CD4-positive, alpha-beta T cell treated with Interleukin-6 at 100 ng/mL for 8 hours (primary cell): ENCODE data around the gene GRB2.
"Not testable (repeated sequence)": the region's sequence is repeated elsewhere in the genome, so short reads cannot be mapped to it uniquely, and the experiment has no call there.

Experiments used
- DNase-seq: peaks from one replicate; pipeline ENCODE4 v3.0.0-alpha.2; 2020; ENCODE audit warnings: mixed read lengths, low spot score

GRB2 gene

DNA sequence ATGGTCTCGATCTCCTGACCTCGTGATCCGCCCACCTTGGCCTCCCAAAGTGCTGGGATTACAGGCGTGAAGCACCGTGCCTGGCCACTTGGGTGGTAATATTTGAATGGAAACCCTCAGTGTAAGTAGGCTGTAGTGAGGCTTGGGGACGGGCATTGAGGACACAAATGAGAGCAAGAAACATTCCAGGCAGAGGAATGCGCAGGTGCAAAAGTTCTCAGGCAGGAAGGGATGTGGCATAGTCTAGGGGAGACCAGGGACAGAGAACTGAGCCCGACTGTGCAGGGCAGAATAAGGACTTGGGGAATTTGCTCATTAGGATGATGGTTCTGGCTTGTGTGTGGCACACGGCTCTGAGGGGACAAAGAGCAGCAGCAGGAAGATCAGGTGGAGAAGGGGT, 54.8 kb downstream of the GRB2 start:
- no peak for DNase-seq

GRCh38 chr17:75350029-75350428, 55.4 kb downstream of the GRB2 start:
- no peak for DNase-seq

DNA sequence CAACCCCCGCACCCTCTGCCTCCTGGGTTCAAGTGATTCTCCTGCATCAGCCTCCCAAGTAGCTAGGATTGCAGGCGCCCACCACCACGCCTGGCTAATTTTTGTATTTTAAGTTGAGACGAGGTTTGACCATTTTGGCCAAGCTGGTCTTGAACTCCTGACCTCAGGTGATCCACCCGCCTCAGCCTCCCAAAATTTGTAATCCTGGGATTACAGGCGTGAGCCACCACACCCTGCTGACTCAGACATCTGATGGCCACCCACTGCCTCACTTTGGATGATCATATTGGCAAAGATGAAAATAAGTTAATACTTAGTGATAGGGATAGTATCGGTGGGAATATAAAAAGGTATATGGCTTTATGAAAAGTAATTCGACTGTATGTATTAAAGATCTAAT, 55.9 kb downstream of the GRB2 start:
- no peak for DNase-seq

DNA sequence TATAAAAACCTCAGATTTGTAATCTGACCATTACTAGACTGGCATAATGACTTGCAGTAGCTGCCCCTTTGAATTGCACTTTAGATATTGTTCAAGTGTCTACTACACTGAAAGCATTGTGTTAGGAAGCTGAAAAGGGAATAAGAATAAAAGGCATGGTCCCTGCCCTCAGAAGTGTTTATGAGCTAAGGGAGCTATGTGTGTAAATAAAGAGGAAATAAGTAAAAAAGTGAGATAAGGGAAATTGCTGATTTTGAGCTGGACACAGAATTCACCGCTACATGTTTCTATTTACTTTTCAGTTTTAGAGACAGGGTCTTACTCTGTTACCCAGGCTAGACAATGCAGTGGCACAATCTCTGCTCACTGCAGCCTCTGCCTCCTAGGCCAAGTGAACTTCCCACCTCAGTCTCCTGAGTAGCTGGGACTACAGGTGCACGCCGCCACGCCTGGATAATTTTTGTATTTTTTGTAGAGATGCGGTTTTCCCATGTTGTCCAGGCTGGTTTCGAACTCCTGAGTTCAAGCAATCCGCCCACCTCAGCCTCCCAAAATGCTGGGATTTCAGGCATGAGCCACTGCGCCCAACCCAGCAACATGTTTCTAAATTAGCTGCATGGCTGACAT, 57.0 kb downstream of the GRB2 start:
- no peak for DNase-seq

GRCh38 chr17:75346906-75347305, 58.6 kb downstream of the GRB2 start:
- DNase-seq, result no peak

- DNase-seq, result not testable (repeated sequence)
Measured at GRCh38 chr17:75346368-75346767, 59.1 kb downstream of the GRB2 start.

DNA sequence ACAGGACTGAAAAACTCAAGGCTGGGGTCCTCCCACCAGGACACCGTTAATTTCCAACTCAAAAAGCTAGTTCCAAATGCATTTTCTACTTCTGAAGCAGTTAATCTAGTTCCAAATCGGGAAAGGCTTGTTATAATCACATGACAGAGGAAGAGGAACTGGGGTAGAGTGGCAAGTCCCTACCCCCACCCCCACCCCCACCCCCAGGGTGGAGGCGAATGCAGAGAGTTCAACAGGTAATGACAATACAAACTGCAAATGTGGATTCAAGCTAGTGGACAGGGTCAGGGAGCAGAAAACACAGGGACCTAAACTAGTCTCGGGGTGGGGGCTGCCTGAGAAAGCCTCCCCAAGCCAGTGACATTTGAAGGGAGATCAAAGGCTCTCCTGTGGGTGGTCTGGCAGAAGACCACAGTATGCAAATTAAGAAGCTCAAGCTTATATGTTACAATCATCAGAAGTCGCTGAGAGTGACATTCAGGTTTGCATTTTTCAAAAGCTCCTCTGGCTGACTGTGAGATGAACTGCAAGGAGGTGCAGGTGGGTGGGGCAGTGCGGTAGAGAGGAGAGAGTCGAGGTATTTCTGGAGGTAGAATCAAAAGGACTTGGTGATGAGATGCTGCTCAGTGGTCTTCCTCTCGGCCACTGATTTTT, 59.8 kb downstream of the GRB2 start:
- peak; percentile 49 for DNase-seq

- DNase-seq, result peak; percentile 33
Measured at GRCh38 chr17:75344666-75345065, 60.8 kb downstream of the GRB2 start.

DNA sequence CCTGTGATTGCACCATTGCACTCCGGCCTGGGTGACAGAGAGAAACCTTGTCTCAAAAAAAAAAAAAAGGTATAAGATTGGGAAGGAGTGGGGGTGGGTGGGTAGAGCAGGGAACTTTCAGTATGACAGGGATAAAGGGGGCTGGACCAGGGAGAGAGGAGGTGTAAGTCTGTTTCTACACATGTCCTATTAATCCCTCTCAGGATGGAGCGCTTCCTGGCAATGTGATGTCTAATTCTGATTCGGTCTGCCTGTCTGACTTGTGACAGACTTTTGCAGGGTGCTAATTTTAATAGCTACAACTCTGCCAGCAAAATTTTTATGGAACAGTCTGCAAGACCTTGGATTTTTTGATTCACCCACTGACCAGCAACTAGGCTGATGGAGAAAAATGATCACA, 62.5 kb downstream of the GRB2 start:
- DNase-seq, result no peak

DNA sequence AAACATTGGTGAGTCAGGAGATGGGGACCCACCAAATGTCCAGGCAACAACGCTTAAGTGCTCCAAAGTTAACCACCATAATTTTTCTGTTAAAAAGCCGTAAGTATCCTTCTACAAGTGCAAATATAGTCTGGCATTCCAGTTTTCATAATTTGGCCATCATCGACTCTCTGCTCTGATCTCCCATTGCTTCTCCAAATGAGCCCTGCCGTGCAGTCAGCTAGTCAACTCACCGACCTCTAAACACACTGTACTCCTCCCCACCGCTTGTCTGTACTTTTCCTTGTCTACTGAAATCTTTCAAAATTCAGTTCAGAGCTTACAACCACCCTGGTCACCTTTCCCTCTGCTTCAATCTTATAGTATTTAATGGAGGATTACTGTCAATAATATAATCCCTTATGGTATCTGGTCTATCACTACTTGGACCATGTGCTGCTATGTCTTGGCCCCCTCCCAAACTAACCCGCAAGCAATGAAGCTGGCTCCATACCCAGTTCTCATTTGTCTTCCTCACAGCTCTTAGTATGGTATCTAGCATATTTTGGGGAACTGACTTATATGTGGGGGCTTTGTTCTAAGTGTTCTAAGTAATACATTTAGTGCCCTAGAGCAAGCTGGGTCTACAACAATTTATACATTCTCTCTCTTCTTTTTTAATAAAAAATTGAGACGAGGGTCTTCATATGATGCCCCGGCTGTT, 63.5 kb downstream of the GRB2 start:
- DNase-seq, result no peak

DNA sequence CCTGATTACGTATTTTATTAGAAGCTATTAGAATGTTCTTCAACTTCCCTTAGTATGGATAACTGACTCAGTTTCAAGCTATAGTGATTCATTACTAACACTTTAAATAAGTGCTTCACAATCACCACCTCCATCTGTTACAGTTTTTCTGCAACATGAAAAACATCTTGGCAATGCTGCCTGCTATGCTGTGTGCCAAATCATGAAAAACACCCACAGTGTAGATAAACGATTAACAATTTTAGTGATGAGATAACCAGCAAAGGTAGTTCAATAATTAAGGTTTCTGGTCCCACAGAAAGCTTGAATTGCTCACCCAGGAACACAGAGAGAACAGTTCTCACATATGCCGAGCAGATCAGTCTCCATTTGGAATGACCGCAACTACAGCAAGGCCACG, 64.8 kb downstream of the GRB2 start:
- no peak for DNase-seq

GRCh38 chr17:75339971-75340370, 65.5 kb downstream of the GRB2 start:
- DNase-seq, result no peak

- DNase-seq, result peak; percentile 13
Measured at GRCh38 chr17:75338335-75338734, 67.1 kb downstream of the GRB2 start.

DNA sequence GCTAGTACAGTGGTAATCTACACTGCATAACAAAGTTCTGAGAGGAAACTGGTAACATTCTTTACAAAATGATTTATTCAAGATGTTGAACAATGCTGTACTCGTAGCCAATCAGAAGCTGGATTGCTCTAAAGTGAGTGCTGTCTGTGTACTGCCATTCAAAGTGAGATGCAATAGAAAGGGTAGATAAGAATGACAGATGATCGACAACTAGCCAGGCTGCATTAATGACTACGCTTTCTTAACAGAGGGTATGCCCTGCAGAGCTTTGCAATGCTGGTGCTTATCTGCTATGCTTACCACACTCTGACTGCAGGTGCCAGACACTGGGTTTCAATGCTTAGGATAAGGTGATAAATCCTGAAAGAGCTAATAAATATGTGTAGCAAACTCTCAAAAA, 70.2 kb downstream of the GRB2 start:
- no peak for DNase-seq

- DNase-seq, result no peak
Measured at GRCh38 chr17:75334723-75335122, 70.8 kb downstream of the GRB2 start.

- DNase-seq, result no peak
Measured at GRCh38 chr17:75331671-75332070, 73.8 kb downstream of the GRB2 start.

- DNase-seq, result no peak
Measured at GRCh38 chr17:75327757-75328156, 77.7 kb downstream of the GRB2 start.

DNA sequence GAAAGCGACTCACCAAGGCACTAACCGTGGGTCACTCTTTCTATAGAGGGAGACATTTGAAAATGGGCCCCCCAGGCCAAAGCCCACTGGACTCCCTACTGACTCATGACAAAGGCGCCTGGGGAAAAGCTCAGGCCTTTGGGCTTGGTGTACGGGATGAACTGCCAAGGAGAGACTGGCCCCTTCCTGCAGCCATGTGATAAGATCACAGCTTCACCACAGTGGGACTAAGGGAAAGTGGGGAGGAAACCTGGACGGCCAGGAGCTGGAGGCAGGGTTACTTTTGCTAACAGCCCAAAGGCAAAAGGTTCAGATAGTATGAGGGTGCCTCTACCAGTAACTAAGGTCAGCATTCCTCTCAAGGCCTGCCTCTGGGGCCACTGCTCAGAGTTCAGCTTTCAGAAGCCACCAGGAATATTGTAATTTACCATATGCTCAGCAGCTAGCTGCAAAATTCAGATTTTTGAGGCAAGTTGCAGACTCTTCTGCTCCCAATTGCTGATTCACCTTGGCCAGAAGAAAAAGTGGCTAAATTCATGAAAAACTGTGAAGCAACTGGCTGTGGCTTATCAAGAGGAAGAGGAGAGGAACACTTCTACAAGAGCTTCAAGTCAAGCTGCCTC, 79.1 kb downstream of the GRB2 start:
- DNase-seq, result no peak

DNA sequence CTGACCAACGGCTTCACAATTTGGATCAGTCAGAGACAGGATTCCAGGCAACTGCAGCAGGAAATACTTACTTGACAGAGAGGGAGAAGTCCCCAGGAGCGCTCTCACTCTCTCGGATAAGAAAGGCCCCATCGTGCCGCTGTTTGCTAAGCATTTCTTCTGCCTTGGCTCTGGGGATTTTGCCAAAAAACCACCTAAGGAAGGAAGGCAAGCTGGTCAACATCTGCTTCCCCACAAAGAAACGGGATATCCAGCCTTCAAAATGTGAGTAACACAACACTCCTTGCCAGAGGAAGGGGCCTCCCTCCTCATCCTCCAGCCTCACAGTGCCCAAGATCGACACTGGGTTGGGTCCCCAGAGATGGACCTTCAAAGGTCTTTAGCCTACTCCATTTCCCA, 79.7 kb downstream of the GRB2 start:
- no peak for DNase-seq

- DNase-seq, result no peak
Measured at GRCh38 chr17:75325348-75325747, 80.1 kb downstream of the GRB2 start.

DNA sequence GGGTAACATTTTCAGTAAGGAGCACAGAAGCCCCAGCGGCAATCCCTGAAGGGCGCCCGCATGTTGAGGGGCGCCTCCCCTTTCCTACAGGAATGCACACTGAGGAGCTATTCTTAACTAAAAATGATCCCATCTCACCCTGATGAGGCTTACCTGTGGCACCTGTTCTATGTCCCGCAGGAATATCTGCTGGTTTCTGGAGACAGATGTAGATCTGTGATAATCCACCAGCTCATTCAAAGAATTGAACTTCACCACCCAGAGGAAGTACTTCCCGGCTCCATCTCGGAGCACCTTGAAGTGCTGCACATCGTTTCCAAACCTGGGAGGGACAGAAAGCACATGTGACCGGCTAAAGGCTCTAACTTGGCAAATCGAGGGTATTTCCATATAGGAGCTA, 84.0 kb downstream of the GRB2 start:
- no peak for DNase-seq

DNA sequence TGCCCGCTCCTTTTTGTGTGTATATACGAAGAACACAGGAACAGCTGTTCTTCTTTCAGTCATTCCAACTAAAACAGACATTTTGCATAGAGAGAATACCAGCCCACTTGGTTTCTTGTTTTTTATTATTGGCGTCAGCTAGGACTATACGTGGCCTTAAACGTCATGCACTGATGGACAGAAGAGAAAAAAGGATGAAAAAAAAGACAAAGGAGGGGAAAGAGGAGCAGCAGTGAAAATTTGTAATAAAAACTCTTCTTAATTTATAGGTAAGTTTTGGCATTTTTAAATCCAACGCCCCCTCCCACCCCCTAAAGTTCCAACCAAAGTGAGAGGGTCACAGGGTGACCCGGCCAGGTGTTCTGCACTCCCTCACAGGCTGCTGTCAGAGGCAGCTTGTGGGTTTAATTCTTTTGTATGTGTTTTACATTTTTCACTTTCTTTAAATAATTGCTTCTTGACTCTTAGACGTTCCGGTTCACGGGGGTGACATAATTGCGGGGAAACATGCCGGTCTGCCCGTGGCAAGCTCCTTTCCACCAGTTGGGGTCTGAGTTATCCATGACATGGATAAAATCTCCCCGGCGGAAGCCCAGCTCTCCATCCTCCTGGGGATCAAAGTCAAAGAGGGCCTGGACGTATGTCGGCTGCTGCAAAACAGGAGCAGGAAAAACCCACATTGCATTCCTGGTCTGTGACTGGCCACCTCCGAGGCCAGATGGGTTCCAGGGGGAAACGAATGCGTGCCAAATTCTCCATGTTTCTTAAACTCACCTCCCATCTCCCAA, 85.4 kb downstream of the GRB2 start:
- no peak for DNase-seq
